Measurements from ENCODE around the gene CD84.

The CD84 gene

DNA sequence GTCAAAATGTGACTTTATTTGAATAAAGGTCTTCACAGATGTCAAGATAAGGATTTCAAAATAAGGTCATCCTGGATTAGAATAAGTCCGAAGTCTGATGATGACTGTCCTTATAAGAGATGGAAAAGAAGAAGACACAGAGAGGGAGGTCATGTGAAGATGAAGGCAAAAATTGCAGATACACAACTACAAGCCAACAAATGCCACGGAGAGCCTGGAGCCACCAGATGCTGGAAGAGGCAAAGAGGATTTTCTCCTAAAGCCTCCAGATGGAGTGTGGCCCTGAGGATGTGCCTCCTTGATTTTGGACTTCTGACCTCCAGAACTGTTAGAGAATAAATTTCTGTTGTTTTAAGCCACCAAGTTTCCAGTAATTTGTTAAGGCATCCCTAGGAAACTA, 36.4 kb upstream of the CD84 start:
- DNase-seq, result no peak
- no peak overlapping the region for H3K4me3 ChIP-seq (ENCODE audit: low read depth, low read length)
- TF ChIP-seq, protein P1, sequence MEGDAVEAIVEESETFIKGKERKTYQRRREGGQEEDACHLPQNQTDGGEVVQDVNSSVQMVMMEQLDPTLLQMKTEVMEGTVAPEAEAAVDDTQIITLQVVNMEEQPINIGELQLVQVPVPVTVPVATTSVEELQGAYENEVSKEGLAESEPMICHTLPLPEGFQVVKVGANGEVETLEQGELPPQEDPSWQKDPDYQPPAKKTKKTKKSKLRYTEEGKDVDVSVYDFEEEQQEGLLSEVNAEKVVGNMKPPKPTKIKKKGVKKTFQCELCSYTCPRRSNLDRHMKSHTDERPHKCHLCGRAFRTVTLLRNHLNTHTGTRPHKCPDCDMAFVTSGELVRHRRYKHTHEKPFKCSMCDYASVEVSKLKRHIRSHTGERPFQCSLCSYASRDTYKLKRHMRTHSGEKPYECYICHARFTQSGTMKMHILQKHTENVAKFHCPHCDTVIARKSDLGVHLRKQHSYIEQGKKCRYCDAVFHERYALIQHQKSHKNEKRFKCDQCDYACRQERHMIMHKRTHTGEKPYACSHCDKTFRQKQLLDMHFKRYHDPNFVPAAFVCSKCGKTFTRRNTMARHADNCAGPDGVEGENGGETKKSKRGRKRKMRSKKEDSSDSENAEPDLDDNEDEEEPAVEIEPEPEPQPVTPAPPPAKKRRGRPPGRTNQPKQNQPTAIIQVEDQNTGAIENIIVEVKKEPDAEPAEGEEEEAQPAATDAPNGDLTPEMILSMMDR (IDR thresholded peaks at IDR 0.05; ENCODE audit: low read depth, low read length), result no peak
- no peaks in the 10 kb centered on the region for H3K36me3 ChIP-seq
- no peak overlapping the region for H3K27ac ChIP-seq
- H3K9me3 ChIP-seq (ENCODE audit: severe bottlenecking), result peaks cover 6% of the 10 kb centered on the region
- peaks cover 89% of the 10 kb centered on the region for H3K27me3 ChIP-seq (ENCODE audit: insufficient read depth, low read depth, severe bottlenecking)

DNA sequence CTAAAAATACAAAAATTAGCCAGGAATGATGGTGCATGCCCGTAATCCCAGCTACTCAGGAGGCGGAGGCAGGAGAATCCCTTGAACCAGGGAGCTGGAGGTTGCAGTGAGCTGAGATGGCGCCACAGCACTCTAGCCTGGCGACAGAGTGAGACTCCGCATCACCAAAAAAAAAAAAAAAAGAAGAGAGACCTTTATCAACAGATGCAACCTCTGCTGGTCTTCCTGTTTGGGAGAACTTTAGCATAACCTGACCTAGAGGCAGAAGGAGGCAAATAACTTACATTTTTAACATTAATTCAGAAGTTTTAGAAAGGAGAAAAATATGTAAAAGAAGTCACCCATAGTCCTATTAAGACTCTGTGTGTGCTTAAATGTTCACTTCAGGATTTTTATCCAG, 35.1 kb upstream of the CD84 start:
- no peak for DNase-seq
- peaks cover 6% of the 10 kb centered on the region for H3K9me3 ChIP-seq (ENCODE audit: severe bottlenecking)
- H3K36me3 ChIP-seq, result no peaks in the 10 kb centered on the region
- H3K27ac ChIP-seq, result no peak overlapping the region
- no peak overlapping the region for H3K4me3 ChIP-seq (ENCODE audit: low read depth, low read length)
- peaks cover 91% of the 10 kb centered on the region for H3K27me3 ChIP-seq (ENCODE audit: insufficient read depth, low read depth, severe bottlenecking)
- TF ChIP-seq, protein P1 (IDR thresholded peaks at IDR 0.05; ENCODE audit: low read depth, low read length), result no peak

DNA sequence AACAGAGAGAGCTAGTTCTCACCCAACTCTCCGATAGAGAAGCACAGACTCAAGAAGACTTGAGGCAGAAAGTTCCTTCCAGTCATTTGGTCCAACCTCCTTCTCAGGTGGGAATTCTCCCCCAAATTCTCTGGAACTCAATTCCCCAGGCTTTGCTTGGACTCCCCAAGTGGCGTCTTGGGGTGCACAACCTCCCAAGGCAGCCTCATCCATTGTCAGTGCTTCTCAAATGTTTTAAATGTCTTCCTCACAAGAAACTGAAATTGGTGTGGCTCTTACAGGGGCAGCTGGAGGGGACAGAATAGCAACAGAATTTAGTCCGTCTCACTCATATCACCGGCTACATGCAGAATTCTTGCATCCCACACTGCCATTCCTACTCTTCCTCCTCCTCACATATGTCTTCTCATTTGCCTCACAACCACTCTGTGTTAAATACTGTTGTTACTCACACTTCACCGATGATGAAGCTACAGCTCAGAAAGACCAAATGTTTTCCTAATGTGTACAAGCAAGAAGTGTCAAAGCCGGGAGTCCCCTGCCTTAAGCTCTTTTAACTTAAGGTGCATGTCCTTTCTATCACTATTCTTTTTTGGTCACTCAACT, 33.4 kb upstream of the CD84 start:
- no peak overlapping the region for H3K27ac ChIP-seq
- no peak for DNase-seq
- no peaks in the 10 kb centered on the region for H3K36me3 ChIP-seq
- TF ChIP-seq, protein P1 (IDR thresholded peaks at IDR 0.05; ENCODE audit: low read depth, low read length), result no peak
- H3K9me3 ChIP-seq (ENCODE audit: severe bottlenecking), result no peaks in the 10 kb centered on the region
- no peak overlapping the region for H3K4me3 ChIP-seq (ENCODE audit: low read depth, low read length)
- peaks cover 94% of the 10 kb centered on the region for H3K27me3 ChIP-seq (ENCODE audit: insufficient read depth, low read depth, severe bottlenecking)

DNA sequence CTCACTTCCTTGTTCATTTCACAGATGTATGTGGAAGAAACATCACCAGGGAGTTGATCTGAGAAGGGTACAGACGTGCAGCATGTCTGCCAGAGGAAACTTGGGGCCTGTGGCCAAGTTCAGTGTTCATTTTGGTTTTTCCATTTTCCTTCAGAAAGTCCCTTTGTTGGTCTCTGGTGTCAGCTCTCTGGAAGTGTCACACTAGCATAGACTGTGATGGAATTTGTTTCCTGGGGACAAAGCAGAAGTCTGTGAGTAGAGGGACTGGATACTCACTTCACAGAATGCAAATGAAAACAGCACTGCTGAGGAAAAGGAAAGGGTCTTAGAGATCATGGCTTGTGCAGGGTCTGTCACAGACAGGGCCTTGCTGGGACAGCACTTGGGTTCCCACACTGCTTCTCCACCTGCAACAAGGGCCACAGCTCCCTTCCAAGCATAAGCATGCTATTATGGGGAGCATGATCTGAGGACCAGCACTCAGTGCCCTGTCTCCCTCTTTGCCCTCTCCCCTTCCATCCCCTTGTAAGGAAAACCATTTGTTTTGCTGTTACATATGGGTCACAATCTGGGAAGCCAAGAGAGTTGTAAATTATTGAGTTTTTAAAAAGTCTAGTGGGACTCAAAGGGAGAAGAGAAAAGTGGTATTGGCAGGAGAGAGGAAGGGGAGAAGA, 31.4 kb upstream of the CD84 start:
- H3K27me3 ChIP-seq (ENCODE audit: insufficient read depth, low read depth, severe bottlenecking), result peaks cover 92% of the 10 kb centered on the region
- no peaks in the 10 kb centered on the region for H3K36me3 ChIP-seq
- no peaks in the 10 kb centered on the region for H3K9me3 ChIP-seq (ENCODE audit: severe bottlenecking)
- no peak for DNase-seq
- H3K27ac ChIP-seq, result no peak overlapping the region
- no peak overlapping the region for H3K4me3 ChIP-seq (ENCODE audit: low read depth, low read length)
- TF ChIP-seq, protein P1 (IDR thresholded peaks at IDR 0.05; ENCODE audit: low read depth, low read length), result no peak

DNA sequence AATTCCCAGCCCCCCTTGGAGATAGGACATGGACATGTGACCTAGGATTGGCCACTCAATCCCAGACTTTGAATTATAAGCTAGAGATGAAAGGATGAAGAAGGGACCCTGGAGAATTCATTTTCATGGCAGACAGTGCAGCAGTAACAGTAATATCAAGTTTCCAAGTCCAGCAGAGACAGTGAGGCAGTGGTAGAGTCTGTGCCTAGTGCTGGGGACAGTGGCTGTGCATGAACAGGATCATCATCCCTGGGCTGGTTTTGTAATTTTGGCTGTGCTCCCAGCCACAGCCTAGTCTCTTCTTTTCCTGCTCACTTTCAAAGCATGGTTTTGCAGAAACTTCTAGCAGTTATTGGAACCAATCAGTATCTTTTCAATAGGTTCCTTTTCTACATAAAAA, 29.6 kb upstream of the CD84 start:
- no peak overlapping the region for H3K4me3 ChIP-seq (ENCODE audit: low read depth, low read length)
- no peak overlapping the region for H3K27ac ChIP-seq
- DNase-seq, result no peak
- no peaks in the 10 kb centered on the region for H3K9me3 ChIP-seq (ENCODE audit: severe bottlenecking)
- TF ChIP-seq, protein P1 (IDR thresholded peaks at IDR 0.05; ENCODE audit: low read depth, low read length), result no peak
- no peaks in the 10 kb centered on the region for H3K36me3 ChIP-seq
- peaks cover 88% of the 10 kb centered on the region for H3K27me3 ChIP-seq (ENCODE audit: insufficient read depth, low read depth, severe bottlenecking)

DNA sequence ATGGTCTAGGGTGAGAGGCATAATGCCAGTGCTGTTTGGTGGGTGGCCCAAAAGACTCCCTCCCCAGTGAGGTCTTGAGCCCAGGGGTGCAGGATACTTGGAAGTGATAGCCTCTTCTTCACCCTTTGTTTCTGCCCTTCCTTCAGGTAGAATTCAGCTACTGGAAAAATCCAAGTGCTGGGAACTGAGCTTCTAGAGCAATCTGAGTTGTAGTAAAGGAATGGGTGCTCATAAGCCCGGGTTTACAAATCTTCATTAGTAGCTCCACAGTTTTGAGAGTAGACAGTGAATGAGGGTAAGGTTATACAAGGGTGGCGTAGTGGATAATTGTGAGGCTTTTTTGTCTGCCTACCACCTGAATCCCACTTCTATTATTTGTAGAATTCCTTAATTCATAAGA, 29.2 kb upstream of the CD84 start:
- Histone ChIP-seq H3K27ac (no peak overlapping the region), H3K27me3 (ENCODE audit: insufficient read depth, low read depth, severe bottlenecking) (peaks cover 87% of the 10 kb centered on the region), H3K9me3 (ENCODE audit: severe bottlenecking) (no peaks in the 10 kb centered on the region), H3K36me3 (no peaks in the 10 kb centered on the region), H3K4me3 (ENCODE audit: low read depth, low read length) (no peak overlapping the region)
- TF ChIP-seq, protein P1 (IDR thresholded peaks at IDR 0.05; ENCODE audit: low read depth, low read length), result no peak
- DNase-seq, result no peak

Data from WERI-Rb-1 (cell line).